Ovary (tissue), 9 donors: Measurements from ENCODE around the gene CD48. TPM values are rescaled to one million over a fixed set of nuclear protein-coding genes. Genes with fewer than 3 reads are reported as not detected.

Source experiments
- DNase-seq, 5 donors: peaks; one replicate each; pipeline ENCODE4 v3.0.0-alpha.2; 2019 to 2020
- H3K27ac ChIP-seq, 2 donors: fragments of 200-600 bp; one replicate each; pipeline versions ENCODE4 v1.5.1 to v1.8.0; 2019 to 2022
- H3K27me3 ChIP-seq: fragments of 200-600 bp; one replicate; pipeline ENCODE4 v1.8.0; 2022
- H3K36me3 ChIP-seq: fragments of 200-600 bp; sonication (generic); one replicate; pipeline ENCODE4 v1.5.1; 2019
- H3K4me1 ChIP-seq: one replicate; pipeline ENCODE4 v1.8.1; 2013; ENCODE audit warnings: mild to moderate bottlenecking, moderate library complexity; ENCODE audit not compliant: insufficient read depth
- H3K4me3 ChIP-seq: fragments of 200-600 bp; sonication (generic); one replicate; pipeline ENCODE4 v1.5.1; 2017
- H3K9me3 ChIP-seq, 2 donors: fragments of 200-600 bp in 1 of 2; sonication (generic) in 1 of 2; one replicate each; pipeline versions ENCODE4 v1.5.1 to v1.8.1; 2013 to 2019; ENCODE audit warnings: mild to moderate bottlenecking in 1 of 2, moderate library complexity in 1 of 2
- EP300 ChIP-seq: sonication (generic); formaldehyde crosslinking; IDR thresholded peaks from one replicate; pipeline ENCODE4 v1.6.1; 2017; ENCODE audit warnings: antibody characterized with exemption
- POLR2A ChIP-seq: fragments of 450-650 bp; IDR thresholded peaks from one replicate; pipeline ENCODE4 v1.6.1; 2017; ENCODE audit warnings: antibody characterized with exemption, mild to moderate bottlenecking, moderate library complexity
- WGBS, 3 donors: extraction: QIAGEN DNeasy Blood & Tissue Kit in 1 of 3; methylation state at CpG; one replicate each; pipeline versions ENCODE4 v1.1.5 to v1.1.7; 2013 to 2017; 5-methylcytosine and 5-hydroxymethylcytosine counted together
- intact Hi-C, 4 donors: fragments of 100-400 bp; cut with DNase I; formaldehyde crosslinking; loops; one replicate each; pipeline versions ENCODE4 v1.11.0 to v1.15.1; 2022 to 2023
- polyA plus RNA-seq, 2 donors: library from polyadenylated mRNA; stranded (reverse); fragments of 200-250 nt in 1 of 2; fragments of 350-450 nt in 1 of 2; fragmentation: Illumina TruSeq in 1 of 2; extraction: RNeasy Lipid Tissue Mini Kit (QIAGEN cat#74804) in 1 of 2; gene quantifications; one replicate each; pipeline ENCODE4 v1.2.3, GENCODE V29; 2013 to 2014
- total RNA-seq, 7 donors: library from RNA; depleted of rRNA in 2 of 7; stranded (reverse); fragments of >200 nt in 2 of 7; fragmentation: NEBNext Ultra II Directional in 3 of 7; extraction: Animal tissue kit (Norgen Biotek cat#: 25700) in 3 of 7; gene quantifications; one replicate each; pipeline versions ENCODE4 v1.1.0 to v1.2.4, GENCODE V29; 2016 to 2023
- TF ChIP-seq, protein P1 (sequence below), 3 donors: fragments of 450-650 bp in 2 of 3; fragments of 200-600 bp in 1 of 3; IDR thresholded peaks; one replicate each; pipeline versions ENCODE4 v1.5.1 to v1.8.0; 2016 to 2022; ENCODE audit warnings: antibody characterized with exemption in 3 of 3, mild to moderate bottlenecking in 1 of 3
- donor health status: DM: no; HTN: no; CAD: no; lungs with moderate emphysema.
- donor health status: DM: no; HTN: no; CAD: no.
- donor health status: Bipolar disorder and iron deficiency.
- donor health status: DM: yes; HTN: yes; CAD: no.
- donor health status: DM: no; HTN: no; CAD: no.
- donor health status: DM: yes; HTN: yes; CAD: no.

The CD48 gene
- total and polyA plus RNA-seq, 9 donors: 0.61 to 17.6 (median 2.5) TPM

- intact Hi-C loops: no loop called here
- no peak overlapping the region for H3K27ac ChIP-seq
- no peaks in the 10 kb centered on the region for H3K9me3 ChIP-seq
- WGBS, 3 donors: 86 to 91% (median 87%) methylated on average over 8 of the region's 8 CpGs
- no peaks in the 10 kb centered on the region for H3K27me3 ChIP-seq
- DNase-seq: no peak
- H3K4me3 ChIP-seq: no peak overlapping the region
- H3K4me1 ChIP-seq: no peaks in the 10 kb centered on the region
- TF ChIP-seq EP300 (no peak), POLR2A (no peak)
- TF ChIP-seq, protein P1, sequence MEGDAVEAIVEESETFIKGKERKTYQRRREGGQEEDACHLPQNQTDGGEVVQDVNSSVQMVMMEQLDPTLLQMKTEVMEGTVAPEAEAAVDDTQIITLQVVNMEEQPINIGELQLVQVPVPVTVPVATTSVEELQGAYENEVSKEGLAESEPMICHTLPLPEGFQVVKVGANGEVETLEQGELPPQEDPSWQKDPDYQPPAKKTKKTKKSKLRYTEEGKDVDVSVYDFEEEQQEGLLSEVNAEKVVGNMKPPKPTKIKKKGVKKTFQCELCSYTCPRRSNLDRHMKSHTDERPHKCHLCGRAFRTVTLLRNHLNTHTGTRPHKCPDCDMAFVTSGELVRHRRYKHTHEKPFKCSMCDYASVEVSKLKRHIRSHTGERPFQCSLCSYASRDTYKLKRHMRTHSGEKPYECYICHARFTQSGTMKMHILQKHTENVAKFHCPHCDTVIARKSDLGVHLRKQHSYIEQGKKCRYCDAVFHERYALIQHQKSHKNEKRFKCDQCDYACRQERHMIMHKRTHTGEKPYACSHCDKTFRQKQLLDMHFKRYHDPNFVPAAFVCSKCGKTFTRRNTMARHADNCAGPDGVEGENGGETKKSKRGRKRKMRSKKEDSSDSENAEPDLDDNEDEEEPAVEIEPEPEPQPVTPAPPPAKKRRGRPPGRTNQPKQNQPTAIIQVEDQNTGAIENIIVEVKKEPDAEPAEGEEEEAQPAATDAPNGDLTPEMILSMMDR (IDR thresholded peaks at IDR 0.05): no peak
- no peaks in the 10 kb centered on the region for H3K36me3 ChIP-seq
Measured at GRCh38 chr1:160641323-160642280, 70.0 kb downstream of the CD48 start.

DNA sequence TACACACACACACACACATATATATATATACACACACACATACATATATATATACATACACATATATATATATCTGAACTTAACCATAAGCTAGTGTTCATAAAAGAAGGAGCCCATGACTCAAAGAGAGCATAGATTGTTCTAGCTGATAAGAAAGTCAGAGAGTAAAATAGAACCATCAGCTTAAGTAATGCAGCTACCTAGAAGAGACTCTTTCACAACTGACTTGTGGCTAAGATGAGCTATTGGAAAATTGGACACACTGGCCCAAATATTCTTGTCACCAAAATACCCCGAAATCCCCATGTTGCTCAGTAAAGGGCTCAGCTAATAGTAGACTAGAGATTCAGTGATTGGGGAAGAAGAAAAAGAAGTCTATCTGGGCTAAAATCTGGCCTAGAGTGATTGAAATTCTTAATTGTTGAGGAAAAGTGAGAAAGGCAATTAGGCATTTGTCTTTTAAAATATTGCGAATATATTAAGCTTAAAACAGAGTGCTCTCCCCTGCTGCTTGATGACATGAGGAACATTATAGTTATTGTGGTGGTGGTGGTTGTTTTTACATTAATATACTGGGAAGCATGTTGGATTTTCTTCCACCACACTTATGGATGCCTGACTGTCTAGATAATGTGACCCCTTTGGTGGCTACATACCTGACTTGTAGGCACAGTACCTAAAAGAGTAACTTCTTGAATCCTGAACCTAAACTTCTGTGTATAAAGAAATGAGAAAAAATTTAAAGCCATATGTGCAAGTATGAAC lies 71.1 kb downstream of the CD48 start:
- 96 to 97% (median 96%) methylated on average over 2 of the region's 2 CpGs for WGBS, 3 donors
- Histone ChIP-seq H3K9me3 (no peaks in the 10 kb centered on the region), H3K36me3 (no peaks in the 10 kb centered on the region), H3K27me3 (no peaks in the 10 kb centered on the region), H3K4me1 (no peaks in the 10 kb centered on the region), H3K27ac (no peak overlapping the region), H3K4me3 (no peak overlapping the region)
- intact Hi-C loops: no loop called here
- DNase-seq: no peak
- no peak for TF ChIP-seq EP300
- no peak for TF ChIP-seq POLR2A

DNA sequence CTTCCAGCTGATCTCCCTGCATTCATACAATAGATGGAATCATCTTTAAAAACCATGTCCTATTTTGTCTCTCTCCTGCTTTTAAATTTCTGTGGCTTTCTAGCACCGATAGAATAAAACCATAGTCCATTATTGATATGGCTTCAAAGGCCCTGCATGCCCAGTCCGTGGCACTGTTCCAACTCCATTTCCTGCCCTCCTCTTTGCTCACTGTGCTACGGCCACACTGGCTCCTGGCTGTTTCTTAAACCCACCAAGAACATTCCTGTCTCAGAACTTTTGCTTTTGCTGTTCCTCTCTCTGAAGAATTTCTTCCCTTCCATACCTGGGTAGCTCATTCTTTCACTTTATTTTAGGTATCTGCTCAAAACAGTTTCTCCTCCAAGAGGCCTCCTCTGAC lies 72.0 kb downstream of the CD48 start:
- intact Hi-C loops: no loop called here
- Histone ChIP-seq H3K27ac (no peak overlapping the region), H3K27me3 (no peaks in the 10 kb centered on the region), H3K36me3 (no peaks in the 10 kb centered on the region), H3K4me3 (no peak overlapping the region), H3K9me3 (no peaks in the 10 kb centered on the region), H3K4me1 (no peaks in the 10 kb centered on the region)
- no peak for DNase-seq
- 16 to 39% (median 37%) methylated on average over 3 of the region's 3 CpGs for WGBS, 3 donors
- TF ChIP-seq POLR2A (no peak), EP300 (no peak)
- TF ChIP-seq, protein P1 (IDR thresholded peaks at IDR 0.05): no peak

- H3K4me3 ChIP-seq: no peak overlapping the region
- H3K36me3 ChIP-seq: no peaks in the 10 kb centered on the region
- no peaks in the 10 kb centered on the region for H3K4me1 ChIP-seq
- H3K27ac ChIP-seq: no peak overlapping the region
- TF ChIP-seq POLR2A: no peak
- TF ChIP-seq EP300: no peak
- TF ChIP-seq, protein P1 (IDR thresholded peaks at IDR 0.05): no peak
- intact Hi-C loops: no loop called here
- WGBS, 3 donors: 71 to 80% (median 75%) methylated on average over 6 of the region's 6 CpGs
- no peaks in the 10 kb centered on the region for H3K9me3 ChIP-seq
- H3K27me3 ChIP-seq: no peaks in the 10 kb centered on the region
- no peak for DNase-seq
Measured at GRCh38 chr1:160638926-160639325, 72.7 kb downstream of the CD48 start.
